HG03571 (cell line): ENCODE measurements around the gene PDGFA.

Source experiments
- ATAC-seq: cut with Tn5 transposase; IDR thresholded peaks from one replicate; pipeline ENCODE4 v1.9.1; 2021; ENCODE audit not compliant: unreplicated experiment

Gene PDGFA

DNA sequence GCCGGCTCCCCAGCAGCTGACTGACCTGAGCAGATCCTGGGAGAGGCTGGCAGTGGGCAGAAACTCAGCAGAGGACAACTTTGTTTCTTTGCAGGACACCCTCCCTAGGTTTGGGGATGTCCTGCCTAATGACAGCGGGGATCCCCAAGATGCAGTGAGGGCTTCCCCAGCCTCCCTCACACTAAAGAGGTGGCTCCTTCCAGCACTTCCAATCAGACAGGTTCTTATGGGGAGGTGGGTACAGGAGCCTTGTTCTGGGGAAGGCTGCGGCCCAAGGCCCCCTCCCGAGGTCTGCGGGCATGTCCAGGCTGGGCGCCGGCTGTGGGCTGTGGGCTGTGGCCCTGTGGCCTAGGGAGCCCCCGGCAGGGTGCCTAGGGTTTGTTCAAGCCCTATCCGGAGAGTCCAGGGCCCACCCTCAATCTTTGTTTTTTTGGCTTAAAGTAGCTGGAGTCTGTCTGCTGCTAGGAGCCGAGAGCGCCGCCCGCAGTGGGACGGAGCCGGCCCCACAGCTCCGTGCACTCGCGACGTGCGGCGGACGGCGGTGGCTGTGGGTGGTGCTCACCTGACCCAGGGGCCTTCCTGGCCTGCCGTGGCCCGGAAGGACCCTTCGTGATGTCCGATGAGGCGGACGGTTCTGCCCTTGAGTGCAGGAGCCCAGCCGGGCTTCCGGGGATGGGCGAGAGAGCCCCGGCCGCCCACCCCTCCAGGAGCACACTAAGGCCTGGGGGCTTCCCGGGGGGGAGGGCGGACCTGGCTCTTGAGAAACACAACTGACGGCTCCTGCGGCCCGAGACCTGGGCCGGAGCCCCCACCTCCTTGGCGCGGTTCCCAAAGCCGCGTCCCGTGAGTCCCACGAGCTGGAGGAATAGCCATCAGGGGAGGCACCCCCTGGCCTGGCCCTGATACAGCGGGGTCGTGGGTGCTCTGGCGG is 57.2 kb downstream of the PDGFA start:
- ATAC-seq: no peak

GRCh38 chr7:461453-462172 is 58.0 kb downstream of the PDGFA start:
- no peak for ATAC-seq

- no peak for ATAC-seq
These were observed 58.6 kb downstream of the PDGFA start for GRCh38 chr7:461117-461452.

- ATAC-seq: no peak
These were observed 59.1 kb downstream of the PDGFA start for GRCh38 chr7:460374-461116.

DNA sequence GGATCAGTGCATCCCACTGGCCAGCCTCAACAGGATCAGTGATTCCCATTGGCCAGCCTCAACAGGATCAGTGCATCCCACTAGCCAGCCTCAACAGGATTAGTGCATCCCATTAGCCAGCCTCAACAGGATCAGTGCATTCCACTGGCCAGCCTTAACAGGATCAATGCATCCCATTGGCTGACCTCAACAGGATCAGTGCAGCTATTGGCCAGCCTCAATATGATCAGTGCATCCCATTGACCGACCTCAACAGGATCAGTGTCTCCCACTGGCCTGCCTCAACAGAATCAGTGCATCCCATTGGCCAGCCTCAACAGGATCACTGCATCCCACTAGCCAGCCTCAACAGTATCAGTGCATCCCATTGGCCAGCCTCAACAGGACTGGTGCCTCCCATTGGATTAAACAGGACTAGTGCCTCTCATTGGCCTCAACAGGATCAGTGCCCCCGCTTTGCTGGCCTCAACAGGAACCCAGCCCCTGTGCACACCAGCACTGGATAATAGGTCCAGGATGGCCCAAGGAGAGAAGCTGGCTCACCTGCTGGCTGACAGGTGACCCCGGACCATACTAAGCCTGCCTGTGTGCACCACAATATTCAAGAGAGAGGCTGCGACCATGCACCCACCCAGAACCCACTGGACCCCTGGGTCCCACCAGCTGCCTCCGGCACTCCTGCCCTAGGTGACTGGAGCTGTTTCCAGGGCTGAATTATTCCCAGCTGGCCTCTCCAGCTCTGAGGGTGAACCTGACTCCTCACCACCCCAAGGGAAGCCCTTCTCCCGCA is 59.9 kb downstream of the PDGFA start:
- no peak for ATAC-seq

DNA sequence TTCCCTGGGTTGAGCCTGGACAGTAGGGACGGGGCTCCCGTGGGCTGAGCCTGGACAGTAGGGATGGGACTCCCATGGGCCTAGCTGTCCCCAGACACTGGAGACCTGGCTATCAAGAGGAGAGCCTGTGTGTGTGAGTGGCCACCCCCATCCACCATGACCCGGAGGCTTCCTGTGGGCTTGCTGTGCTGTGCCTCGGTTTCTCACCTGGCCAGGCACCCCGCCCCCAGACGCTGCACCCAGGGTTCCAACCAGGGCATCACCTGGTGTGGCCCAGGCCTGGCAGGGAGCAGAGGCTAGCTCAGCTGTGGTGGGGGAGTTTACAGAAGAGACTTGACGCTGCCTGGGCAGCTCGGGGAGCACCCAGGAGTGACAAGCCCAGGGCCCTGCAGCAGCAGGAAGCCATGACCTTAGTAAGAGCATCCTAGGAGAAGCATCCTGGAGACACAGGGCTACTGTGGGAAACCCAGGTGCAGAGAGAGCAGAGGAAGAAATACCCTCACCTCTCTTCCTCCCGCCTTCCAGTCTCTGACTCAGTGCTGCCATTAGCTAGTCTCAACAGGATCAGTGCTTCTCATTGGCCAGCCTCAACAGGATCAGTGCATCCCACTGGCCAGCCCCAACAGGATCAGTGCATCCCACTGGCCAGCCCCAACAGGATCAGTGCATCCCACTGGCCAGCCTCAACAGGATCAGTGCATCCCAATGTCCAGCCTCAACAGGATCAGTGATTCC is 61.0 kb downstream of the PDGFA start:
- ATAC-seq: no peak

DNA sequence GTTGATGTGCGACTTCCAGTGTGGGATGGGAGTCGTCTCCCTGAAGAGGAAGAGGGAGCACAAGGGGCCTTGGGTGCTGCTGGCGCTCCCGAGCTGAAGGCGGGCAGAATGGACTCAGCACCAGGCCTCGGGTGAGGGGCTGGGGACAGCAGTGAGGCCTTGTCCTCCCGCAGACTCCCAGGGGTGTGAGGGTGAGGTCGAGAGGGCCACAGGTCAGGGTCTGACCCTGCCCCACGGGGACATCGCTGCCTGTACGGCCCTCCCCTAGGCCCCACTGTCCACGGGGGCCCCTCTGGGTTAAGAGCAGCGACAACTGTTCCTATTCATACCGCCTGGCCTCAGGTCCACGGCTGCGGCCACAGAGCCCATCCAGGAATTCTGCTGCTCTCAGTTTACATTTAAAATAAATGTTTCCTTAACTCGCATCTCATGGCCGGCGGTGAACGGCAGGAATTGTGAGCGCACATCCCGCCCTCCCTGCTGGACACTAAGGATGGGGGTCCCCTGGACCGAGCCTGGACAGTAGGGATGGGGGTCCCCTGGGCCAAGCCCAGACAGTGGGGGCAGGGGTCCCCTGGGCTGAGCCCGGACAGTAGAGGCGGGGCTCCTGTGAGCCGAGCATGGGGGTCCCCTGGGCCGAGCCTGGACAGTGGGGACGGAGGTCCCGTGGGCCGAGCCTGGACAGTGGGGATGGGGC is 61.7 kb downstream of the PDGFA start:
- ATAC-seq: no peak

DNA sequence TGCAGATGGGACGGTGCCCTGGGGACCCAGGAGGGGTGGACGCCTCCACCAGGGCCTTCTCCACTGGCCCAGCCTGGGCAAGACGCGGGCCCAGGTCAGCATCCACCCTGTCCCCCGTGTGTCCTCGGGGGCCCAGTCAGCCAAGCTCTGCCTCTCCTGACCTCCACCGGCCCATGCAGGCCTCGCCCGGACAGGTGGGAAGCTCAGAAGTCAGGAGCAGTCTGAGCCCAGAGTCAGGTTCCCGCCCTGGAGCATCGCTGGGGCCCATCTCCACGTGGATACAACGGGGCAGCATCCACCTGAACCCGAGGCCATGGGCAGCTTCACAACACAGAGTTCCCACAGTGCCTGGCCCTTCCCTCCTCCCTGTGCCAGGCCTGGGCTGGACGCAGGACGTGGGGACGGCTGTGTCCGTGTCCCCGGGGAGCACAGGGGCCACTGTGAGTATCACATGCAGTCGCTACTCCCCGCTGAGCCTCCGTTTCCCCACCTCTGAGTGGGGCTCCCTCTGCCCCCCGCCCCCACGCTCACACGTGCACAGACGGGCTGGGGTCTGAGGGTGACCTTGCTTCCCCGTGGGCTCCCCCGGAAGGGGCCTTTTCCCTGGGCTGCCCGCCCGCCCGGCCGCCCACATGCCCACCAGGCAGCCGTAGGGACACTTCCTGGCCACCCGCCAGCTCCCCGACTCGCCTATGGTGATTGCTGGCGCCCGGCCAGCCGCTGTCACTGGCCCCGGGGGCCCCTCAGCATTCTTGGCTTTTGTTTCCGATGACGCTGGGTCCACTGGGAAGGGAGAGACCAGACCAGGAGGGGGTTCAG is 64.3 kb downstream of the PDGFA start:
- no peak for ATAC-seq

GRCh38 chr7:454356-455109 is 65.1 kb downstream of the PDGFA start:
- no peak for ATAC-seq

- no peak for ATAC-seq
These were observed 65.9 kb downstream of the PDGFA start for GRCh38 chr7:453597-454306.

- no peak for ATAC-seq
These were observed 66.7 kb downstream of the PDGFA start for GRCh38 chr7:452791-453455.

DNA sequence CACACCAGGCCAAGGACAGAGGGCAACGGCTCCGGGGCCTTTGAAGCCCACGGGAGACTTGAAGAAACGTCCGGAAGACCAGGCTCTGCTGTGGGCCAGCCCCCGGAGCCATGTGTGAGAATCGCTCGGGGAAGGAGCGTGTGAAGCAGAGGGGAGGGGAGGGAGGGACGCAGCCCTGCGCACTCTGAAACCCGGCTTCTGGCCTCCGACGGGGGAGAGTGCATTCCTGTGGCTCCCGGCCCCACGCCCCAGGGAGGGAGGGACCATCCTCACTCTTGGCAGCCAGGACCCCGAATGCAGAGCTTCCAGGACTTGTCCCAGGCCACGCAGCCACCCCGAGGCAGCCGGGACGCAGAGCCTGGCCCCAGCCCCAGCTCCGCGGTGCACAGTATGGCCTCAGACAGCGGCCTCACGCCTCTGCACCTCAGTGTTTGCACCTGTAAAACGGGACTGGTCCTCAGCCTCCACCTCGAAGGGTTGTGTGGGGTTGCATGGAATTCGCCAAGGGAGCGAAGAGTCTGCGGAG is 67.4 kb downstream of the PDGFA start:
- no peak for ATAC-seq

DNA sequence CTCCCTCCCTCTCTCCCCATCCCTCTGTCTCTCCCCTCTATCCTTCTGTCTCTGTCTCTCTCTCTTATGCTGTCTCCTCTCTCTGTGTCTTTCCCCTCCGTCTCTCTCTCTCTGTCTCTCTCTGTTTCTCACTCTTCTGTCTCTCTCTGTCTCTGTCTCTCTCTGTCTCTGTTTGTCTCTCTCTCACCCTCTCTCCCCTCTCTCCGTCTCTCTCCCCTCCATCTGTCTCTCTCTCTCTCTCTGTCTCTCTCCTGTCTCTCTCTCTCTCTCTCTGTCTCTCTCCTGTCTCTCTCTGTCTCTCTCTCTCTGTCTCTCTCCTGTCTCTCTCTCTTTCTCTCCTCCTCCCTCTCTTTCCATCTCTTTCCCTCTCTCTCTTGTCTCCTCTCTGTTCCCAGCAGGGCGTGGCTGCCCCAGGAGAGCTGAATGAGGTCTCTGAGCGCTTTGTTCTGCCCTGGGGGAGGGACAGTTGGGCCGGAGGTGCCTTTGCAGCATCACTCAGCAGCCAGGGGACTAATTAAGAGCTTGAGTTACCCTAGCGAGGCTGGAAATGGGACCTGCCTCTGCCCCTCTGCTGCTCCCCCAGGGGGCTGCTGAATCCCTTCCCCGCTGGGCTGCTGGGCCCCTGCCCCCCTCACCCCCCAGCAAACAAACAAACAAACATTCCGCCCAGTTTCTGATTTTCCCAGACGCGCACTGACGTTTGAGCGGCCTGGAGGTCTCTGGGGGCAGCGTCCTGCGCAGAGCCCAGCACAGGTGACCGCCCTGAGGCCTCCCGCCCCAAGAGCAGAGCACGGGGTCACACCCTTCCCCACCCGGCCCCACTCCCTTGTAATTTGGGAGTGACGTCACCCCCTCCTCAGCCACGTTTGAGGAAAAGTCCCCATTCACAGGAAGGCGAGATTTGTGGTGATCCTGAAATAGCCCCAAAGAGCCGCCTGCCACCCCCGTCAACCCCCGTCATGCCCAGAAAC is 68.1 kb downstream of the PDGFA start:
- no peak for ATAC-seq

GRCh38 chr7:450741-451140 is 68.9 kb downstream of the PDGFA start:
- ATAC-seq: no peak

DNA sequence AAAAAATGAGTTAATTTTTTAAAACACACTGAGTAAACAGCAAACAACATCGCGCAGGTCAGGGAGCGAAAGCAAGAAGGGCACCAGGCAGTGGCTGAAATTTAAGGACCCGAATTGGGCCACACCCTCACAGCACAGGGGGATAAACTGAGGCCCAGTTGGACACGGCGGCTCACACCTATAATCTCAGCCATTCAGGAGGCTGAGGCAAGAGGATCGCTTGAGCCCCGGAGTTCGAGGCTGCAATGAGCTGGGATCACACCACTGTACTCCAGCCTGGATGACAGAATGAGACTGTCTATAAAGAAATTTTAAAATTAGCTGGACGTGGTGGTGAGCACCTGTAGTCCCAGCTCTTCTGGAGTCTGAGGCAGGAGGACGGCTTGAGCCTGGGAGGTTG is 69.6 kb downstream of the PDGFA start:
- ATAC-seq: no peak
